ENCODE data around the gene GPR146. TPM values are rescaled to one million over a fixed set of nuclear protein-coding genes. Genes with fewer than 3 reads are reported as not detected.

Gene GPR146
- total and polyA plus RNA-seq, 2 of the 4 experiments (the other 2 are of a cell fraction), result 2.2 to 3.4 TPM

DNA sequence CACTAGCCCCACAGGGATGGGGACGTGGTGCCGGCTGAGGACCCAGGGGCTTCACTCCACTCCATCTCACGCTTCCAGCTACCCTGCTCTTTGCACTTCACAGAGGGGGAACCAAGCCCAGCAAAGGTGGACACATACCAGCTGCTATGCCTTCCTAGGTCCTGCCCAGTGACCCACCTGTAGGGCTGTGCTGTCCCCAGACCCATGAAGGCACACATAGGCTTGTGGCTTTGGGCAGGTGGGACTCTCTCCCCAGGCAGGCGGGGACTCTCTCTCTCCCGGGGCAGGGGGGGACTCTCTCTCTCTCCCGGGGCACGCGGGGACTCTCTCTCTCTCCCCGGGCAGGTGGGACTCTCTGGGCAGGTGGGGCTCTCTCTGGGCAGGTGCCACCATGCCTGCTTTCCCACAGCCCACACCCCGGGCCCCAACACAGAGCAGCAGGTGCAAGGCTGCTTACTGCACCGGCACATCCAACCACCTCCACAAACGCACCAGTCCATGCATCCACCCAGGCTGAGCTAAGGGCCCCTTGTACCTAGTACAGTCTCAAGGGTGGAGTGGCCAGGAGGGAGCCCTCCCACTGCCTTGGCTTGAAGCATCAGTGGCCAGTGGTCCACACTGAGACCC is 13.8 kb upstream of the GPR146 start:
- ChIA-PET POLR2A (ENCODE audit: unreplicated experiment) (no interaction called here), CTCF (no interaction called here)
- H4K20me1 ChIP-seq (ENCODE audit: insufficient read depth, low read length), result peaks cover 20% of the 10 kb centered on the region
- no peak for TF ChIP-seq MXI1 (IDR thresholded peaks at IDR 0.05; ENCODE audit: borderline replicate concordance, low read depth, low read length)
- no peak for TF ChIP-seq FOS (IDR thresholded peaks at IDR 0.05; ENCODE audit: low read depth, low read length)
- no peak for TF ChIP-seq CEBPB (IDR thresholded peaks at IDR 0.05; ENCODE audit: low read depth, low read length)
- no peak for TF ChIP-seq USF2 (IDR thresholded peaks at IDR 0.05; ENCODE audit: low read depth, low read length)
- TF ChIP-seq RCOR1 (IDR thresholded peaks at IDR 0.05; ENCODE audit: insufficient replicate concordance, low read length), result no peak
- TF ChIP-seq CHD1 (IDR thresholded peaks at IDR 0.05; ENCODE audit: low read depth, low read length), result no peak
- TF ChIP-seq MAFK (IDR thresholded peaks at IDR 0.05; ENCODE audit: low read depth, low read length), result no peak
- no peak for TF ChIP-seq BHLHE40 (IDR thresholded peaks at IDR 0.05; ENCODE audit: low read depth, low read length)
- H3K18ac ChIP-seq (ENCODE audit: low read depth, low read length), result no peak overlapping the region
- no peak overlapping the region for H3K27ac ChIP-seq (ENCODE audit: insufficient read depth, low read length)
- BruUV-seq (replicated peaks), result no TSS peak
- no peak overlapping the region for H3K4me2 ChIP-seq (ENCODE audit: low read depth, low read length)
- no peak overlapping the region for H2BK120ac ChIP-seq (ENCODE audit: low read depth, low read length)
- ATAC-seq (ENCODE audit: low read depth) (no peak), DNase-seq (no peak)
- H4K8ac ChIP-seq (ENCODE audit: low read depth in 2 of 2, low read length in 2 of 2), result no peak overlapping the region
- intact Hi-C loops (cut with micrococcal nuclease), result no loop called here
- no peak overlapping the region for H2BK5ac ChIP-seq (ENCODE audit: low read depth, low read length, poor library complexity, severe bottlenecking)
- H3K4me3 ChIP-seq (ENCODE audit: insufficient read depth, low read depth, low read length), result no peak overlapping the region
- H2AK5ac ChIP-seq (ENCODE audit: low read depth, low read length), result no peak overlapping the region
- H3K4me1 ChIP-seq (ENCODE audit: control insufficient read depth, insufficient read depth, low read length), result peaks cover 9% of the 10 kb centered on the region; the same call in 1 of the 2 replicates
- no peak overlapping the region for H4K91ac ChIP-seq (ENCODE audit: insufficient read depth, low read depth, low read length)
- dilution Hi-C loops (cut with HindIII; ENCODE audit: low sequenced_read_pairs, unreplicated experiment), result no loop called here
- no peaks in the 10 kb centered on the region for H3K27me3 ChIP-seq (ENCODE audit: control insufficient read depth, insufficient read depth, low read length)
- H3K9me1 ChIP-seq (ENCODE audit: insufficient read depth, low read length), result no peaks in the 10 kb centered on the region
- no peak overlapping the region for H3K9ac ChIP-seq (ENCODE audit: low read depth, low read length)
- H3K14ac ChIP-seq (replicated peaks; ENCODE audit: low read depth, low read length), result no peak overlapping the region
- no peak overlapping the region for H3K56ac ChIP-seq (ENCODE audit: extremely low read depth, insufficient read depth, low read length)
- H2BK15ac ChIP-seq (ENCODE audit: low read depth, low read length), result no peak overlapping the region
- no peak overlapping the region for H2BK20ac ChIP-seq (ENCODE audit: low read depth, low read length)
- no peak overlapping the region for H3K4ac ChIP-seq (ENCODE audit: low read depth, low read length)
- 86% methylated on average over 8 of the region's 12 CpGs; no CpG with 5 or more reads in 1 of the 2 experiments for WGBS, 2 experiments (ENCODE audit: extremely low coverage in 2 of 2, insufficient read length in 1 of 2)
- H3K9me3 ChIP-seq (ENCODE audit: control insufficient read depth, insufficient read depth, low read length), result no peaks in the 10 kb centered on the region; the same call in 1 of the 2 replicates
- no peak overlapping the region for H3K23ac ChIP-seq (ENCODE audit: low read depth, low read length)
- H2AK9ac ChIP-seq (replicated peaks; ENCODE audit: low read depth, low read length, poor library complexity), result peak overlapping the region; percentile 35
- no peak overlapping the region for H2AFZ ChIP-seq (replicated peaks; ENCODE audit: low read length, poor library complexity)
- in situ Hi-C loops (cut with MboI; ENCODE audit: low sequenced_read_pairs), result no loop called here
- H4K5ac ChIP-seq (ENCODE audit: low read depth, low read length), result no peak overlapping the region
- peaks cover 10 to 41% of the 10 kb centered on the region in 2 experiments for H3K79me1 ChIP-seq (ENCODE audit: low read depth in 1 of 2, low read length in 2 of 2)
- H3K36me3 ChIP-seq (ENCODE audit: control insufficient read depth, insufficient read depth, low read length), result peaks cover 9% of the 10 kb centered on the region; the same call in 1 of the 2 replicates
